HepG2 (cell line): ENCODE data around the gene CFAP221. TPM values are rescaled to one million over a fixed set of nuclear protein-coding genes. Genes with fewer than 3 reads are reported as not detected.

ENCODE experiments used
- ATAC-seq: fragments of 200-7000 bp; cut with Tn5 transposase; 3 replicates; pipeline ENCODE4 v1.9.1; 2020; ENCODE audit warnings: mild to moderate bottlenecking, moderate library complexity
- BruUV-seq: library from RNA; stranded (reverse); fragments of 400-500 nt; replicated peaks from 2 replicates; lab custom pipeline; 2021; lab: Mats Ljungman, UMichigan
- CTCF ChIA-PET: fragments of 300-600 bp; formaldehyde crosslinking; extraction: SDS; loops from one replicate; lab custom pipeline; 2021; ENCODE audit warnings: low total read pairs, inconsistent platforms, low intra/inter-chr PET ratio; lab: Yijun Ruan, JAX
- POLR2A ChIA-PET: fragments of 350-600 bp; sonication (Branson Sonifier 250); formaldehyde crosslinking; loops from one replicate; lab custom pipeline; 2020; ENCODE audit warnings: antibody characterized with exemption, inconsistent platforms; lab: Yijun Ruan, JAX
- DNase-seq: peaks from one replicate; pipeline ENCODE4 v3.0.0-alpha.2; 2015; ENCODE audit warnings: low spot score
- FAIRE-seq: peaks from 3 replicates; lab custom pipeline; 2011; peaks lifted over from hg19 to GRCh38; lab: Jason Lieb, UNC
- H2AFZ ChIP-seq: one replicate; pipeline ENCODE4 v1.6.1; 2011; ENCODE audit warnings: low read length, inconsistent platforms
- H3K27ac ChIP-seq: fragments of 300-600 bp; 3 replicates; pipeline ENCODE4 v1.8.0; 2011; ENCODE audit warnings: mixed run types, mild to moderate bottlenecking, mixed read lengths, low read length, inconsistent platforms; ENCODE audit not compliant: insufficient read depth; ENCODE audit errors: extremely low read length
- H3K27me3 ChIP-seq, 2 experiments: fragments of 200-600 bp in 1 of 2; 2 replicates in 1 of 2; 3 replicates in 1 of 2; pipeline versions ENCODE4 v1.6.0 to v1.8.0; 2011; ENCODE audit warnings: low read length in 2 of 2, mild to moderate bottlenecking in 2 of 2, moderate library complexity in 2 of 2, inconsistent platforms in 1 of 2; ENCODE audit not compliant: insufficient read depth in 2 of 2, control insufficient read depth in 1 of 2
- H3K36me3 ChIP-seq, 2 experiments: fragments of 200-600 bp in 1 of 2; replicated peaks in 1 of 2; 2 replicates in 1 of 2; 3 replicates in 1 of 2; pipeline versions ENCODE4 v1.5.1 to v1.8.0; 2011; ENCODE audit warnings: low read length in 2 of 2, inconsistent platforms in 1 of 2; ENCODE audit not compliant: insufficient read depth in 2 of 2, control insufficient read depth in 1 of 2
- H3K4me1 ChIP-seq: 2 replicates; pipeline ENCODE4 v1.5.1; 2012; ENCODE audit warnings: low read length, inconsistent platforms; ENCODE audit not compliant: insufficient read depth
- H3K4me2 ChIP-seq: 2 replicates; pipeline ENCODE4 v1.6.0; 2011; ENCODE audit warnings: low read depth, low read length, inconsistent platforms
- H3K4me3 ChIP-seq, 3 experiments: fragments of 200-600 bp in 1 of 3; sonication (generic), shearing (Covaris generic) in 1 of 3; replicated peaks in 1 of 3; 2 replicates each; pipeline ENCODE4 v1.5.1; 2011 to 2016; ENCODE audit warnings: low read length in 3 of 3, inconsistent platforms in 2 of 3, low read depth in 2 of 3, mild to moderate bottlenecking in 2 of 3, control low read depth in 1 of 3, mixed read lengths in 1 of 3; ENCODE audit not compliant: insufficient read depth in 1 of 3
- H3K79me2 ChIP-seq: one replicate; pipeline ENCODE4 v1.6.1; 2011; ENCODE audit warnings: low read length, inconsistent platforms; ENCODE audit not compliant: insufficient read depth
- H3K9ac ChIP-seq: 2 replicates; pipeline ENCODE4 v1.6.0; 2011; ENCODE audit warnings: mild to moderate bottlenecking, low read depth, low read length, inconsistent platforms; ENCODE audit not compliant: insufficient read depth
- H3K9me3 ChIP-seq: 2 replicates; pipeline ENCODE4 v1.5.1; 2012; ENCODE audit warnings: mild to moderate bottlenecking, low read length
- H4K20me1 ChIP-seq: 2 replicates; pipeline ENCODE4 v1.6.0; 2011; ENCODE audit warnings: inconsistent platforms, mild to moderate bottlenecking, low read length, moderate library complexity; ENCODE audit not compliant: insufficient read depth
- FOXJ3 ChIP-seq: sonication (generic); formaldehyde crosslinking; IDR thresholded peaks from 2 replicates; pipeline ENCODE4 v1.4.0; 2020; ENCODE audit warnings: missing genetic modification reagents, mild to moderate bottlenecking, borderline replicate concordance
- GTF2F1 ChIP-seq: fragments of 150-350 bp; IDR thresholded peaks from 2 replicates; pipeline ENCODE4 v1.6.1; 2014; ENCODE audit warnings: low read length
- KDM1A ChIP-seq: IDR thresholded peaks from 2 replicates; pipeline ENCODE4 v1.6.1; 2016; ENCODE audit warnings: missing compliant biosample characterization
- MEIS1 ChIP-seq: sonication (generic); formaldehyde crosslinking; IDR thresholded peaks from 2 replicates; pipeline ENCODE4 v1.9.0; 2021; ENCODE audit warnings: mild to moderate bottlenecking, missing genetic modification reagents, moderate library complexity, borderline replicate concordance
- NFRKB ChIP-seq: fragments of 450-650 bp; IDR thresholded peaks from 2 replicates; pipeline ENCODE4 v1.6.1; 2017
- RARA ChIP-seq: IDR thresholded peaks from 2 replicates; pipeline ENCODE4 v1.6.1; 2016; ENCODE audit warnings: missing genetic modification reagents, missing compliant biosample characterization
- SMARCE1 ChIP-seq: fragments of 450-650 bp; IDR thresholded peaks from 2 replicates; pipeline ENCODE4 v1.6.1; 2017; ENCODE audit warnings: borderline replicate concordance
- TCF12 ChIP-seq, 2 experiments: fragments of 450-650 bp in 1 of 2; sonication (generic) in 1 of 2; formaldehyde crosslinking in 1 of 2; IDR thresholded peaks; 2 replicates each; pipeline versions ENCODE4 v1.6.1 to v1.8.0; 2017 to 2022; ENCODE audit warnings: antibody characterized with exemption in 1 of 2, mild to moderate bottlenecking in 1 of 2, missing genetic modification reagents in 1 of 2, moderate library complexity in 1 of 2
- ZFP36 ChIP-seq: fragments of 150-350 bp; IDR thresholded peaks from 2 replicates; pipeline ENCODE4 v1.6.1; 2018; ENCODE audit warnings: borderline replicate concordance, low read length, low read depth; ENCODE audit not compliant: partially characterized antibody
- ZFP36L2 ChIP-seq: sonication (generic); formaldehyde crosslinking; IDR thresholded peaks from 2 replicates; pipeline ENCODE4 v1.4.0; 2020; ENCODE audit warnings: missing genetic modification reagents
- ZNF10 ChIP-seq: sonication (generic); formaldehyde crosslinking; IDR thresholded peaks from 2 replicates; pipeline ENCODE4 v1.4.0; 2020; ENCODE audit warnings: mild to moderate bottlenecking, low read depth, missing genetic modification reagents, borderline replicate concordance
- ZNF224 ChIP-seq: sonication (generic); formaldehyde crosslinking; IDR thresholded peaks from 2 replicates; pipeline ENCODE4 v1.5.0; 2020; ENCODE audit warnings: mild to moderate bottlenecking, missing genetic modification reagents
- ZNF331 ChIP-seq: sonication (generic); formaldehyde crosslinking; IDR thresholded peaks from 2 replicates; pipeline ENCODE4 v1.4.0; 2020; ENCODE audit warnings: missing genetic modification reagents
- ZNF713 ChIP-seq: sonication (generic); formaldehyde crosslinking; IDR thresholded peaks from 2 replicates; pipeline ENCODE4 v1.4.0; 2020; ENCODE audit warnings: mild to moderate bottlenecking, missing genetic modification reagents
- ZNF772 ChIP-seq: sonication (generic); formaldehyde crosslinking; IDR thresholded peaks from 2 replicates; pipeline ENCODE4 v1.5.0; 2020; ENCODE audit warnings: mild to moderate bottlenecking, missing genetic modification reagents
- ZSCAN31 ChIP-seq: sonication (generic); formaldehyde crosslinking; IDR thresholded peaks from 2 replicates; pipeline ENCODE4 v1.5.0; 2020; ENCODE audit warnings: low read depth, mild to moderate bottlenecking, missing genetic modification reagents
- WGBS: methylation state at CpG from one replicate; pipeline ENCODE4 v1.1.6; 2017; ENCODE audit warnings: low lambda C conversion rate; 5-methylcytosine and 5-hydroxymethylcytosine counted together
- in situ Hi-C: cut with HindIII; loops from 2 replicates; pipeline ENCODE4 v1.10.0; 2017; ENCODE audit warnings: low pct_unique_long_range_greater_than_20kb; ENCODE audit not compliant: extremely low pct_ligation_motif_present
- intact Hi-C: fragments of 100-400 bp; cut with micrococcal nuclease; formaldehyde crosslinking; loops from one replicate; pipeline ENCODE4 v1.10.0; 2022; ENCODE audit not compliant: unreplicated experiment
- polyA plus RNA-seq, 8 experiments: library from polyadenylated mRNA; depleted of rRNA in 3 of 8; stranded (reverse) in 7 of 8; unstranded in 1 of 8; fragments of >200 nt; fragmentation: Illumina TruSeq in 4 of 8; extraction: Trizol in 4 of 8; gene quantifications; 2 replicates each; pipeline versions ENCODE4 v1.2.1 to v1.2.3, GENCODE V29; 2011 to 2016; ENCODE audit warnings: low read depth in 4 of 8, missing spikeins in 1 of 8, mixed read lengths in 1 of 8; ENCODE audit not compliant: insufficient read depth in 1 of 8
- total RNA-seq, 5 experiments: library from RNA; depleted of rRNA; stranded (reverse); fragments of >200 nt; fragmentation: Illumina TruSeq; extraction: Trizol; gene quantifications; 2 replicates each; pipeline ENCODE4 v1.2.3, GENCODE V29; 2016; ENCODE audit warnings: low read depth in 1 of 5
- TF ChIP-seq, protein P1 (sequence below), 2 experiments: IDR thresholded peaks; 2 replicates each; pipeline ENCODE4 v1.6.1; 2011 to 2012; ENCODE audit warnings: low read length in 2 of 2, borderline replicate concordance in 1 of 2, low read depth in 1 of 2, mild to moderate bottlenecking in 1 of 2, moderate library complexity in 1 of 2
- TF ChIP-seq, protein P2 (sequence below): IDR thresholded peaks from 2 replicates; pipeline ENCODE4 v1.6.1; 2016; ENCODE audit warnings: mild to moderate bottlenecking, missing biosample characterization, missing genetic modification reagents
- TF ChIP-seq, protein P3 (sequence below): IDR thresholded peaks from 2 replicates; pipeline ENCODE4 v1.6.1; 2016; ENCODE audit warnings: control low read depth

The CFAP221 gene
- total and polyA plus RNA-seq, 2 of the 13 experiments (the other 11 are each of a cell fraction or from before 2014, with no cell fraction given): not detected

DNA sequence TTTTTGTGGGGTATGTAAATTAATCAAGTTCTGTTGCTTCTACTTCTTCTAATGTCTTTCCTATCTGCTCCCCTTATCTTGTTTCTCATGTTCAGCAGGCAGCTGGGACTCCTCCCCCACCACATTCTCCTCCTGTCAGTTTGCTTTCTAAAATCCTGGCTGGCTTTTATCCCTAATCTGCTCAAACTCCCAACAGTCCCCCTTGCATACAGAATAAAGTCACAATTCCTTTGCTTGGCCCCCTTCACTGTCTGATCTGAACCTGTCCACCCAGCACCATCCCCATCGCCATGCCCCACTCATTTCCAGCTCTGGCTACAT is 2.2 kb downstream of the CFAP221 start:
- no peaks in the 10 kb centered on the region for H3K79me2 ChIP-seq
- ATAC-seq (no peak), FAIRE-seq (no peak), DNase-seq (no peak)
- ChIA-PET POLR2A (no interaction called here), CTCF (no interaction called here)
- intact Hi-C loops (no loop called here), in situ Hi-C loops (no loop called here)
- no TSS peak for BruUV-seq
- no peak overlapping the region for H3K4me3 ChIP-seq
- H3K36me3 ChIP-seq: no peaks in the 10 kb centered on the region
- H4K20me1 ChIP-seq: no peaks in the 10 kb centered on the region
- H3K27ac ChIP-seq: no peak overlapping the region
- no peak overlapping the region for H3K4me2 ChIP-seq
- H2AFZ ChIP-seq: no peak overlapping the region
- H3K4me1 ChIP-seq: peaks cover 21% of the 10 kb centered on the region
- H3K9me3 ChIP-seq: no peaks in the 10 kb centered on the region
- TF ChIP-seq ZNF772 (CRISPR knock-in tag) (no peak), ZNF713 (CRISPR knock-in tag) (no peak), TCF12 (IDR thresholded peaks at IDR 0.05) (no peak), TCF12 (CRISPR knock-in tag; IDR thresholded peaks at IDR 0.05) (no peak), ZSCAN31 (CRISPR knock-in tag) (no peak), SMARCE1 (no peak), ZFP36 (no peak), RARA (CRISPR knock-in tag) (no peak), ZNF224 (no peak), MEIS1 (CRISPR knock-in tag) (no peak), FOXJ3 (CRISPR knock-in tag) (no peak), NFRKB (no peak), ZNF10 (CRISPR knock-in tag) (no peak), ZNF331 (CRISPR knock-in tag) (no peak), KDM1A (CRISPR knock-in tag) (no peak), GTF2F1 (no peak), ZFP36L2 (CRISPR knock-in tag) (no peak)
- TF ChIP-seq, protein P1, sequence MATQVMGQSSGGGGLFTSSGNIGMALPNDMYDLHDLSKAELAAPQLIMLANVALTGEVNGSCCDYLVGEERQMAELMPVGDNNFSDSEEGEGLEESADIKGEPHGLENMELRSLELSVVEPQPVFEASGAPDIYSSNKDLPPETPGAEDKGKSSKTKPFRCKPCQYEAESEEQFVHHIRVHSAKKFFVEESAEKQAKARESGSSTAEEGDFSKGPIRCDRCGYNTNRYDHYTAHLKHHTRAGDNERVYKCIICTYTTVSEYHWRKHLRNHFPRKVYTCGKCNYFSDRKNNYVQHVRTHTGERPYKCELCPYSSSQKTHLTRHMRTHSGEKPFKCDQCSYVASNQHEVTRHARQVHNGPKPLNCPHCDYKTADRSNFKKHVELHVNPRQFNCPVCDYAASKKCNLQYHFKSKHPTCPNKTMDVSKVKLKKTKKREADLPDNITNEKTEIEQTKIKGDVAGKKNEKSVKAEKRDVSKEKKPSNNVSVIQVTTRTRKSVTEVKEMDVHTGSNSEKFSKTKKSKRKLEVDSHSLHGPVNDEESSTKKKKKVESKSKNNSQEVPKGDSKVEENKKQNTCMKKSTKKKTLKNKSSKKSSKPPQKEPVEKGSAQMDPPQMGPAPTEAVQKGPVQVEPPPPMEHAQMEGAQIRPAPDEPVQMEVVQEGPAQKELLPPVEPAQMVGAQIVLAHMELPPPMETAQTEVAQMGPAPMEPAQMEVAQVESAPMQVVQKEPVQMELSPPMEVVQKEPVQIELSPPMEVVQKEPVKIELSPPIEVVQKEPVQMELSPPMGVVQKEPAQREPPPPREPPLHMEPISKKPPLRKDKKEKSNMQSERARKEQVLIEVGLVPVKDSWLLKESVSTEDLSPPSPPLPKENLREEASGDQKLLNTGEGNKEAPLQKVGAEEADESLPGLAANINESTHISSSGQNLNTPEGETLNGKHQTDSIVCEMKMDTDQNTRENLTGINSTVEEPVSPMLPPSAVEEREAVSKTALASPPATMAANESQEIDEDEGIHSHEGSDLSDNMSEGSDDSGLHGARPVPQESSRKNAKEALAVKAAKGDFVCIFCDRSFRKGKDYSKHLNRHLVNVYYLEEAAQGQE (IDR thresholded peaks at IDR 0.05; ENCODE audit: borderline replicate concordance in 1 of 2, low read depth in 1 of 2, low read length in 2 of 2): no peak
- TF ChIP-seq, protein P2, sequence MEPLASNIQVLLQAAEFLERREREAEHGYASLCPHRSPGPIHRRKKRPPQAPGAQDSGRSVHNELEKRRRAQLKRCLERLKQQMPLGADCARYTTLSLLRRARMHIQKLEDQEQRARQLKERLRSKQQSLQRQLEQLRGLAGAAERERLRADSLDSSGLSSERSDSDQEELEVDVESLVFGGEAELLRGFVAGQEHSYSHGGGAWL (CRISPR knock-in tag): no peak
- TF ChIP-seq, protein P3, sequence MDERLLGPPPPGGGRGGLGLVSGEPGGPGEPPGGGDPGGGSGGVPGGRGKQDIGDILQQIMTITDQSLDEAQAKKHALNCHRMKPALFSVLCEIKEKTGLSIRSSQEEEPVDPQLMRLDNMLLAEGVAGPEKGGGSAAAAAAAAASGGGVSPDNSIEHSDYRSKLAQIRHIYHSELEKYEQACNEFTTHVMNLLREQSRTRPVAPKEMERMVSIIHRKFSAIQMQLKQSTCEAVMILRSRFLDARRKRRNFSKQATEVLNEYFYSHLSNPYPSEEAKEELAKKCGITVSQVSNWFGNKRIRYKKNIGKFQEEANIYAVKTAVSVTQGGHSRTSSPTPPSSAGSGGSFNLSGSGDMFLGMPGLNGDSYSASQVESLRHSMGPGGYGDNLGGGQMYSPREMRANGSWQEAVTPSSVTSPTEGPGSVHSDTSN (CRISPR knock-in tag): no peak
- no peak overlapping the region for H3K9ac ChIP-seq
- peaks cover 2 to 31% of the 10 kb centered on the region in 2 experiments; a peak in 4 of 5 replicates for H3K27me3 ChIP-seq
- 85% methylated on average over 1 of the region's 1 CpG for WGBS
